Measurements from ENCODE around the gene TMEM126B.

TMEM126B gene

GRCh38 chr11:85627998-85628770, at the start of gene TMEM126B:
TMEM126B (plus strand) TSS chr11:85628593; CDS start chr11:85628608, 15 bp downstream.
- Histone ChIP-seq H3K4me1 (ENCODE audit: control insufficient read depth in 1 of 2, insufficient read depth in 1 of 2, low read depth in 1 of 2, low read length in 1 of 2) (peaks cover 17 to 20% of the 10 kb centered on the region in 2 experiments), H3K4me3 (ENCODE audit: low read depth in 1 of 2, low read length in 1 of 2) (peak within 1 kb of the TSS; percentile 85 to 86), H3K27me3 (peaks cover 19% of the 10 kb centered on the region), H3K36me3 (no peaks in the 10 kb centered on the region), H3K27ac (peak within 1 kb of the TSS; percentile 86), H3K9me3 (no peaks in the 10 kb centered on the region)
- TF ChIP-seq CTCF (IDR thresholded peaks at IDR 0.05): no peak

GRCh38 chr11:85582111-85582510, 46.3 kb upstream of the TMEM126B start:
- Histone ChIP-seq H3K9me3 (no peaks in the 10 kb centered on the region), H3K27ac (no peak overlapping the region), H3K4me1 (ENCODE audit: control insufficient read depth in 1 of 2, insufficient read depth in 1 of 2, low read depth in 1 of 2, low read length in 1 of 2) (no peaks in the 10 kb centered on the region), H3K27me3 (no peaks in the 10 kb centered on the region), H3K36me3 (no peaks in the 10 kb centered on the region), H3K4me3 (ENCODE audit: low read depth in 1 of 2, low read length in 1 of 2) (no peak overlapping the region)
- TF ChIP-seq CTCF (IDR thresholded peaks at IDR 0.05): no peak

- H3K36me3 ChIP-seq: no peaks in the 10 kb centered on the region
- no peaks in the 10 kb centered on the region for H3K4me1 ChIP-seq (ENCODE audit: control insufficient read depth in 1 of 2, insufficient read depth in 1 of 2, low read depth in 1 of 2, low read length in 1 of 2)
- no peak overlapping the region for H3K4me3 ChIP-seq (ENCODE audit: low read depth in 1 of 2, low read length in 1 of 2)
- no peak overlapping the region for H3K27ac ChIP-seq
- no peaks in the 10 kb centered on the region for H3K9me3 ChIP-seq
- no peak for TF ChIP-seq CTCF (IDR thresholded peaks at IDR 0.05)
- no peaks in the 10 kb centered on the region for H3K27me3 ChIP-seq
Observed at GRCh38 chr11:85589373-85589772, 39.0 kb upstream of the TMEM126B start.

GRCh38 chr11:85590848-85591483, 37.4 kb upstream of the TMEM126B start:
- no peaks in the 10 kb centered on the region for H3K4me1 ChIP-seq (ENCODE audit: control insufficient read depth in 1 of 2, insufficient read depth in 1 of 2, low read depth in 1 of 2, low read length in 1 of 2)
- no peak for TF ChIP-seq CTCF (IDR thresholded peaks at IDR 0.05)
- no peaks in the 10 kb centered on the region for H3K36me3 ChIP-seq
- no peaks in the 10 kb centered on the region for H3K9me3 ChIP-seq
- H3K27ac ChIP-seq: no peak overlapping the region
- H3K27me3 ChIP-seq: no peaks in the 10 kb centered on the region
- no peak overlapping the region for H3K4me3 ChIP-seq (ENCODE audit: low read depth in 1 of 2, low read length in 1 of 2)

GRCh38 chr11:85595285-85595884, 33.0 kb upstream of the TMEM126B start:
- H3K27ac ChIP-seq: no peak overlapping the region
- no peak overlapping the region for H3K4me3 ChIP-seq (ENCODE audit: low read depth in 1 of 2, low read length in 1 of 2)
- TF ChIP-seq CTCF (IDR thresholded peaks at IDR 0.05): peak; percentile 11
- H3K9me3 ChIP-seq: no peaks in the 10 kb centered on the region
- H3K36me3 ChIP-seq: no peaks in the 10 kb centered on the region
- no peaks in the 10 kb centered on the region for H3K27me3 ChIP-seq
- no peaks in the 10 kb centered on the region for H3K4me1 ChIP-seq (ENCODE audit: control insufficient read depth in 1 of 2, insufficient read depth in 1 of 2, low read depth in 1 of 2, low read length in 1 of 2)

Data from neutrophil (primary cell).